Nephron (organoid): Measurements from ENCODE around the gene B3GALT2.
A peak's percentile ranks its signal among the peaks of the same experiment; 100 is the strongest.
"Not testable (repeated sequence)": the region's sequence is repeated elsewhere in the genome, so short reads cannot be mapped to it uniquely, and the experiment has no call there.

Experiments used
- H3K27ac Mint-ChIP-seq, 3 experiments: 2 replicates each; pipeline ENCODE4 v1.8.0; 2020; ENCODE audit warnings: mixed read lengths in 3 of 3, mild to moderate bottlenecking in 2 of 3, moderate library complexity in 1 of 3
- H3K27me3 Mint-ChIP-seq: 2 replicates; pipeline ENCODE4 v1.8.0; 2021; ENCODE audit warnings: low read depth, mild to moderate bottlenecking, moderate library complexity, mixed read lengths
- H3K36me3 Mint-ChIP-seq: 2 replicates; pipeline ENCODE4 v1.8.0; 2020; ENCODE audit warnings: low read depth, mixed read lengths
- H3K4me1 Mint-ChIP-seq: 2 replicates; pipeline ENCODE4 v1.8.0; 2020; ENCODE audit warnings: mixed read lengths
- H3K4me3 Mint-ChIP-seq, 3 experiments: 2 replicates each; pipeline ENCODE4 v1.8.0; 2020; ENCODE audit warnings: mild to moderate bottlenecking in 3 of 3, mixed read lengths in 3 of 3, moderate library complexity in 2 of 3
- H3K9me3 Mint-ChIP-seq: 2 replicates; pipeline ENCODE4 v1.8.0; 2020; ENCODE audit warnings: mixed read lengths
- TF ChIP-seq, protein P1 (sequence below), 3 experiments: fragments of 200-600 bp; sonication (generic); IDR thresholded peaks; one replicate each; pipeline ENCODE4 v1.5.0; 2021; ENCODE audit warnings: antibody characterized with exemption in 3 of 3; ENCODE audit not compliant: unreplicated experiment in 3 of 3

Gene B3GALT2

DNA sequence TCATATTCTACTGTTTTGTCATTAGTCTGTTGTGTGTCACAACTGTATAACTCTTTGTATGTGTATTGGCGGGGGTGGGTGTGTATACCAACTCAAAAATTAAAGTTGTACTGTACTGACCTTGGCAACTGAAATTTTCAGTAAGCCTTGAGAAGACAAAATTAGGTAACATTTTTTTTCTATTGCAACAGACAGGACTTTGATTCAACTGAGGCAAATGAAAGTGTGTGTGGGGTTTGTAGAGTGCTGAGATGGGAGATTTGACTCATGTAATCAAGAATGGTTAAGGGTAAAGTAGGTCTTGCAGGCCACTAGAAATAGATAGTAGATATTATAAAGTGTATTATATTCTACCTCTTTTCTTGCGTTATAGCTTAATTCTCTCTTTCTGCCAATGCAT, 14.6 kb upstream of the B3GALT2 start:
- Mint-ChIP-seq H3K9me3 (peaks cover 11% of the 10 kb centered on the region), H3K27me3 (no peaks in the 10 kb centered on the region), H3K4me1 (no peaks in the 10 kb centered on the region), H3K4me3 (no peak overlapping the region), H3K36me3 (peaks cover 43% of the 10 kb centered on the region), H3K27ac (no peak overlapping the region)
- TF ChIP-seq, protein P1, sequence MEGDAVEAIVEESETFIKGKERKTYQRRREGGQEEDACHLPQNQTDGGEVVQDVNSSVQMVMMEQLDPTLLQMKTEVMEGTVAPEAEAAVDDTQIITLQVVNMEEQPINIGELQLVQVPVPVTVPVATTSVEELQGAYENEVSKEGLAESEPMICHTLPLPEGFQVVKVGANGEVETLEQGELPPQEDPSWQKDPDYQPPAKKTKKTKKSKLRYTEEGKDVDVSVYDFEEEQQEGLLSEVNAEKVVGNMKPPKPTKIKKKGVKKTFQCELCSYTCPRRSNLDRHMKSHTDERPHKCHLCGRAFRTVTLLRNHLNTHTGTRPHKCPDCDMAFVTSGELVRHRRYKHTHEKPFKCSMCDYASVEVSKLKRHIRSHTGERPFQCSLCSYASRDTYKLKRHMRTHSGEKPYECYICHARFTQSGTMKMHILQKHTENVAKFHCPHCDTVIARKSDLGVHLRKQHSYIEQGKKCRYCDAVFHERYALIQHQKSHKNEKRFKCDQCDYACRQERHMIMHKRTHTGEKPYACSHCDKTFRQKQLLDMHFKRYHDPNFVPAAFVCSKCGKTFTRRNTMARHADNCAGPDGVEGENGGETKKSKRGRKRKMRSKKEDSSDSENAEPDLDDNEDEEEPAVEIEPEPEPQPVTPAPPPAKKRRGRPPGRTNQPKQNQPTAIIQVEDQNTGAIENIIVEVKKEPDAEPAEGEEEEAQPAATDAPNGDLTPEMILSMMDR (IDR thresholded peaks at IDR 0.05; ENCODE audit: unreplicated experiment in 3 of 3) = no peak

DNA sequence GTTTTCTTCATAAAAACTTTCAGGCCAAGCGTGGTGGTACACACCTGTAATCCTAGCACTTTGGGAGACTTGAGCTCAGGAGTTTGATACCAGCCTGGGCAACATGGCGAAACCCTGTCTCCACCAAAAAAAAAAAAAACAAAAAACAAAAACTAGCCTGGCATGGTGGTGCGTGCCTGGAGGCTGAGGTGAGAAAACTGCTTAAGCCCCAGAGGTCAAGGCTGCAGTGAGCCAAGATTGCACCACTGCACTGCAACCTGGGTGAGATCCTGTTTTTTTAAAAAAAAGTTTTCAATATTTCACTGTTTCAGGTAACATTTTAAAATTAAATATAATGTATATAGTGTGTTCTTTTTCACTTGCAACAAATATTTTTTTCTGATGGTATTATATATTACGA, 13.5 kb upstream of the B3GALT2 start:
- Mint-ChIP-seq H3K27ac (no peak overlapping the region), H3K9me3 (peaks cover 6% of the 10 kb centered on the region), H3K4me3 (no peak overlapping the region), H3K27me3 (no peaks in the 10 kb centered on the region), H3K4me1 (no peaks in the 10 kb centered on the region), H3K36me3 (peaks cover 43% of the 10 kb centered on the region)
- TF ChIP-seq, protein P1 (IDR thresholded peaks at IDR 0.05; ENCODE audit: unreplicated experiment in 3 of 3) = no peak

DNA sequence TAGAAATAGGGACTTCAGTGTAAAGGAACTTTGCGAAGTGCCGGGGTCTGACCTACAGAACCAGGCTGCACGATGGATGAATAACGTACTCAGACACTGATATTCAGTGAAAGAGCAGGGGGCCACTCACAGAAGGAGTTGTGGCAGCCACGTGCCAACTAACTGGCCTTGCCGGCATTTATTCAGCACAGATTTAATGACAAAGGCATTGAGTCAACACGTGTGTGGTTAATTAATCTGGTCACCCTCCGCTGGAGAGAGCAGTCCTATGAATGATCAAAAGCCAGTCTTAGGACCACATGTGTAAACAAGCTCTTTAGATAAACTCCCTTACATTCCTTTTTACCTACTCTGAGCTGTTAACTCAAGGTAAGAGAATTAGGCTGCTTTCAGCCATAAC, 6.2 kb upstream of the B3GALT2 start:
- Mint-ChIP-seq H3K9me3 (peaks cover 21% of the 10 kb centered on the region), H3K36me3 (peaks cover 53% of the 10 kb centered on the region), H3K4me3 (no peak overlapping the region), H3K27ac (no peak overlapping the region), H3K27me3 (no peaks in the 10 kb centered on the region), H3K4me1 (peaks cover 23% of the 10 kb centered on the region)
- TF ChIP-seq, protein P1 (IDR thresholded peaks at IDR 0.05; ENCODE audit: unreplicated experiment in 3 of 3) = no peak

DNA sequence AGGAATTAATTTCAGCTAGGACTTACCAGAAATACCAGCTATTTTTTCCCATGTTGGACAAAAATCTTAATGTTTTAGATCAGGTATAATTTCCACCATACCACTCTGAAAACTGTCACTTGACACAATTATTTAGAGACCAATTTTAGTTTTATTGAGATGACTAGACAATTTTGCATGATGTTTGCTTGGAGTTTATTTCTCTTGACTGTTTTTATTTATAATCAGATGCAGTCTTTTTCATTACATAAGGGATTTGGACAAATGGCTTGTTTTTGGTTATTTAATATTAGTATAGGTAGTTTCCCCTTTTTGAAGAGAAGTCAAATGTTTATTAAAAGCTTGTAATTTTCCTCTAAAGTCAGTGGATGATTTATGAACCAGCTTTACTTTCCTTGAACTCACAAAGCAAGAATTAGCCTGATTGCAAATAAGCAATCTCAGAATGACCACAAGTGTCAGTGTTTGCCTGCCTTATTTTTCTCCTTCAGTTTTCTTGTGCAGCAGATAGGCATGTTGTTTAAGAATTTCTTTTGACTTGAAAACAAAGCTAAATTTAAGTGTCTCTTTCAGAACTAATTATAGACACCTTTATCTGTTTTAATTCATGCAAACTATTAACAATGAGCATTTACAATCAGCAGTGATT, 3.8 kb upstream of the B3GALT2 start:
- no peak overlapping the region for H3K4me3 Mint-ChIP-seq
- peaks cover 40% of the 10 kb centered on the region for H3K36me3 Mint-ChIP-seq
- H3K27ac Mint-ChIP-seq = peak overlapping the region; percentile 4 to 76 (median 69)
- H3K4me1 Mint-ChIP-seq = peaks cover 40% of the 10 kb centered on the region
- TF ChIP-seq, protein P1 (IDR thresholded peaks at IDR 0.05; ENCODE audit: unreplicated experiment in 3 of 3) = peak; percentile 50 to 54 (median 51)
- peaks cover 15% of the 10 kb centered on the region for H3K9me3 Mint-ChIP-seq
- H3K27me3 Mint-ChIP-seq = no peaks in the 10 kb centered on the region

GRCh38 chr1:193189442-193190095, 3.2 kb upstream of the B3GALT2 start:
- H3K36me3 Mint-ChIP-seq = peaks cover 35% of the 10 kb centered on the region
- H3K27me3 Mint-ChIP-seq = no peaks in the 10 kb centered on the region
- peaks cover 40% of the 10 kb centered on the region for H3K4me1 Mint-ChIP-seq
- H3K27ac Mint-ChIP-seq = peak overlapping the region; percentile 9 to 76 (median 69)
- peaks cover 15% of the 10 kb centered on the region for H3K9me3 Mint-ChIP-seq
- H3K4me3 Mint-ChIP-seq = no peak overlapping the region
- TF ChIP-seq, protein P1 (IDR thresholded peaks at IDR 0.05; ENCODE audit: unreplicated experiment in 3 of 3) = no peak

- H3K27ac Mint-ChIP-seq, H3K4me3 Mint-ChIP-seq, H3K27me3 Mint-ChIP-seq: not testable (repeated sequence)
- peaks cover 15% of the 10 kb centered on the region for H3K9me3 Mint-ChIP-seq
- peaks cover 29% of the 10 kb centered on the region for H3K36me3 Mint-ChIP-seq
- peaks cover 40% of the 10 kb centered on the region for H3K4me1 Mint-ChIP-seq
These were observed 2.5 kb upstream of the B3GALT2 start for GRCh38 chr1:193188915-193189314.
